IPS-20b (cell line): ENCODE data around the gene ATXN3.

Experiments
- H3K27ac ChIP-seq: one replicate; pipeline ENCODE4 v1.5.1; 2013; ENCODE audit warnings: low read length
- H3K27me3 ChIP-seq: 2 replicates; pipeline ENCODE4 v1.6.1; 2013; ENCODE audit warnings: mild to moderate bottlenecking, low read length, inconsistent platforms; ENCODE audit not compliant: insufficient read depth
- H3K36me3 ChIP-seq: 2 replicates; pipeline ENCODE4 v1.6.1; 2013; ENCODE audit warnings: low read depth, mild to moderate bottlenecking, inconsistent platforms, low read length, moderate library complexity; ENCODE audit not compliant: insufficient read depth
- H3K4me1 ChIP-seq: 2 replicates; pipeline ENCODE4 v1.6.1; 2013; ENCODE audit warnings: mild to moderate bottlenecking, control low read depth, inconsistent platforms, low read length, moderate library complexity; ENCODE audit not compliant: insufficient read depth
- H3K4me3 ChIP-seq: 2 replicates; pipeline ENCODE4 v1.5.1; 2013; ENCODE audit warnings: mild to moderate bottlenecking, low read length, inconsistent platforms
- H3K9ac ChIP-seq: 2 replicates; pipeline ENCODE4 v1.6.1; 2013; ENCODE audit warnings: low read depth, mild to moderate bottlenecking, inconsistent platforms, low read length, moderate library complexity
- H3K9me3 ChIP-seq: 2 replicates; pipeline ENCODE4 v1.6.1; 2013; ENCODE audit warnings: mild to moderate bottlenecking, low read depth, low read length, inconsistent platforms; ENCODE audit not compliant: insufficient read depth

Gene ATXN3

DNA sequence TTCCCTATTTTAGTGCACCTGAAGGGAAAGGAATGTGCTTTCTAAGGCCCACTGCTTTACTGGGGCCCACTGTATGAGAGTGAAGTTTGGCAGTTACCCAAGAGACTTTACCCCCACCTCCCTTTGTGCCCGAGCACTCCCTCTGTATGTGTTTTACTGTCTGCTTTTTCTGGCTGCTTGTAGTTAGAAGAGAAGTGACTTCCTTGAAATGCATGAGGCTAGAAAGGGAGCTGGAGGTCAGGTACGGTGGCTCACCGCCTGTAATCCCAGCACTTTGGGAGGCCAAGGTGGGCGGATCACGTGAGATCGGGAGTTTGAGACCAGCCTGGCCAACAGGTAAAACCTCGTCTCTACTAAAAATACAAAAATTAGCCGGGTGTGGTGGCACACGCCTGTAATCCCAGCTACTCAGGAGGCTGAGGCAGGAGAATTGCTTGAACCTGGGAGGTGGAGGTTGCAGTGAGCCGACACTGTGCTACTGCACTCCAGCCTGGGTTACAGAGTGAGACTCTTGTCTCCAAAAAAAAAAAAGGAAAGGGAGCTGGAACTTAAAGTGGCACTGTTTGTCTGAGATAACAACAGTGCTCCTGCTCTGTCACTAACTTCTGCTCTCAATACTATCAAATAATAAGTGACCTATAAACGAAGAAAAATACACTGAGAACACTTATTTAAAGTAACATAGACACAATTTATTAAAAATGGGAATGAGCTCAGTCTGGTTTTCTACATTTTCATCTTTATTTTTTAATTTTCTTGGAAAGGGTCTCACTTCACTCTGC lies 72.3 kb downstream of the ATXN3 start:
- Histone ChIP-seq H3K27ac (no peak overlapping the region), H3K27me3 (no peaks in the 10 kb centered on the region), H3K9me3 (no peaks in the 10 kb centered on the region), H3K4me3 (no peak overlapping the region), H3K36me3 (peaks cover 9% of the 10 kb centered on the region; the same call in 1 of the 2 replicates), H3K9ac (no peak overlapping the region), H3K4me1 (peaks cover 3% of the 10 kb centered on the region; the same call in 1 of the 2 replicates)

DNA sequence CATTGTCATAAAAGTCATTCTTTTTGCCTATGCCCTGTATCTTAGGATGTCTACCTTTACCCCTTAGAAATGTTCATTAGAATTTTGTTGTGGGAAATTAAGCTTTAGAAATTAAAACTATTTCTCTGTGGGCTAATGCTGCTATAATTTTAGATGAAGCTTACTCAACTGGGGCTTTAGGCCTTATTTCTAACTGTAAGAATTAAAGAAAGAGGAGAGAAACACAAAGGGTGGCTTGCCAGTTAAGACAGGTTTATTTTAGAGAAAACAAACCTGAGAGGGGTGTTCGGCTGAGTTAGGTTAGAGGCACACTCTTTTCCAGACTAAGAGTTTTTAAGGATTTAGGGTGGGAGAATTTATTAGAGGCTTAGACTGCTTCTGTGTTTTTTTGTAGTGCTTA lies 72.9 kb downstream of the ATXN3 start:
- Histone ChIP-seq H3K4me3 (no peak overlapping the region), H3K4me1 (peaks cover 3% of the 10 kb centered on the region; the same call in 1 of the 2 replicates), H3K9me3 (no peaks in the 10 kb centered on the region), H3K27ac (no peak overlapping the region), H3K9ac (no peak overlapping the region), H3K36me3 (peaks cover 15% of the 10 kb centered on the region; the same call in 1 of the 2 replicates), H3K27me3 (no peaks in the 10 kb centered on the region)

DNA sequence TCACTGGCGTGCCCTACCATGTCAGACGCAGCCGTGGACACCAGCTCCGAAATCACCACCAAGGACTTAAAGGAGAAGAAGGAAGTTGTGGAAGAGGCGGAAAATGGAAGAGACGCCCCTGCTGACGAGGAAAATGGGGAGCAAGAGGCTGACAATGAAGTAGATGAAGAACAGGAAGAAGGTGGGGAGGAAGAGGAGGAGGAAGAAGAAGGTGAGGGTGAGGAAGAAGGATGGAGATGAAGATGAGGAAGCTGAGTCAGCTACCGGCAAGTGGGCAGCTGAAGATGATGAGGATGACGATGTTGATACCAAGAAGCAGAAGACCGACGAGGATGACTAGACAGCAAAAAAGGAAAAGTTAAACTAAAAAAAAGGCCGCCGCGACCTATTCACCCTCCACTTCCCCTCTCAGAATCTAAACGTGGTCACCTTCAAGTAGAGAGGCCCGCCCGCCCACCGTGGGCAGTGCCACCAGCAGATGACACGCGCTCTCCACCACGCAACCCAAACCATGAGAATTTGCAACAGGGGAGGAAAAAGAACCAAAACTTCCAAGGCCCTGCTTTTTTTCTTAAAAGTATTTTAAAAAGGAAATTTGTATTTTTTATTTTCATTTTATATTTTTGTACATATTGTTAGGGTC lies 79.7 kb downstream of the ATXN3 start:
- Histone ChIP-seq H3K36me3 (peaks cover 37% of the 10 kb centered on the region), H3K27ac (no peak overlapping the region), H3K4me1 (no peaks in the 10 kb centered on the region), H3K27me3 (no peaks in the 10 kb centered on the region), H3K9me3 (no peaks in the 10 kb centered on the region), H3K4me3 (no peak overlapping the region), H3K9ac (no peak overlapping the region)

DNA sequence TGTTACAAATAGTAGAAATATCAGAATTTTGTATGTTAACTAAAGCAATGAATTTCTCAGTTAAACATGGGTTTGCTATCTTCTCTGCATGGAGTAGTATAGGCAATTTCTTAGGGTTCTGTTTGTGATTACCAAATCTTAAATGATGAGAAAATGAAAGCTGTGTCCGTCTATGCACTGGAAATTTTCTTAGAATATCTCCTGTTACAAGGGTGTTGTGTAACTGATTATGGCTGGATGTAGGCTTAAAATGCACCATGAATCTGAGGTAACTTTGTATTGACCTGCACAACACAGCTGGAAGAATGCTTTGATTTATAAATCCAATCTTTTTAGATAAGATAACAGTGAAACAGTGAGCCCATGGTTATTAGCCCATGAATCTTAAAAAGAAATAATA lies 84.3 kb downstream of the ATXN3 start:
- Histone ChIP-seq H3K9ac (no peak overlapping the region), H3K4me1 (no peaks in the 10 kb centered on the region), H3K4me3 (no peak overlapping the region), H3K27me3 (no peaks in the 10 kb centered on the region), H3K27ac (no peak overlapping the region), H3K36me3 (peaks cover 34% of the 10 kb centered on the region), H3K9me3 (no peaks in the 10 kb centered on the region)

DNA sequence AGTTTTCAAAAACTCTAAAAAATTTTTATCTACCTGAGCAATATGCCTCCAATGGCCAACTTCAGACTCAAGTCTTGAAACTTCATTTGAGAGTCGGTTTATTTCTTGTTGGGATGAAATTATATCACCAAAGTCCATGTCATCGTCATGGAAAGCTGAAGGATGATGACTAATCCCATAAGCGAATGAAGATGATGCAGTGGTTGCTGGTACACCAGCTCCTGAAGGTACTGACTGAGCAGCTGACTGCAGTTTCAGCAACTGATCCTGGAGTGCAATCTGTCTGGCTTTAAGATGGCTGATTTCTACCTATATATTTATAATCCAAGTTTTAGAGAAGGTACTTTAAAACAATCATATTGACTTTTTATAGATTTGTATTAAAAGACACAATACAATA lies 84.9 kb downstream of the ATXN3 start:
- H3K36me3 ChIP-seq: peaks cover 37% of the 10 kb centered on the region
- H3K27ac ChIP-seq: no peak overlapping the region
- H3K4me1 ChIP-seq: no peaks in the 10 kb centered on the region
- H3K4me3 ChIP-seq: no peak overlapping the region
- no peak overlapping the region for H3K9ac ChIP-seq
- no peaks in the 10 kb centered on the region for H3K27me3 ChIP-seq
- no peaks in the 10 kb centered on the region for H3K9me3 ChIP-seq

DNA sequence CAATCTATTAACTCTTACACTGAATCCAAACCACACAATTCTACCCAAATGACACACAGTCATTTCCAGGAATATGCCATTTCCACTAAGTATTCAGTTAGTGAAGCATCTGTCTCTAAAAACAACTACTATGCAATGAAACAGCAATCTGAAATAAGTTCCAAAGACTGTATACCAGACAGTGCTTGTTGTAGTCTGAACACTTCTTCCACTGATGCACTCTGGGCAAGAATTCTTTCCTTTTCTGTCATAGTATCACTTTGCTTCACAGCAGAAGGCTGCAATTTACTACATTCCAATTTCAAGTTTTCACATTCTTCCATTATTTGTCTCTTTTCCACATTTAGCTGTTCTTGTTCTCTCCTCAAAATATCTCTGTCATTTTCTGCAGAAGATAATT lies 92.3 kb downstream of the ATXN3 start:
- H3K36me3 ChIP-seq: peaks cover 53% of the 10 kb centered on the region
- H3K4me1 ChIP-seq: no peaks in the 10 kb centered on the region
- H3K4me3 ChIP-seq: no peak overlapping the region
- H3K27ac ChIP-seq: no peak overlapping the region
- no peak overlapping the region for H3K9ac ChIP-seq
- no peaks in the 10 kb centered on the region for H3K27me3 ChIP-seq
- H3K9me3 ChIP-seq: no peaks in the 10 kb centered on the region

DNA sequence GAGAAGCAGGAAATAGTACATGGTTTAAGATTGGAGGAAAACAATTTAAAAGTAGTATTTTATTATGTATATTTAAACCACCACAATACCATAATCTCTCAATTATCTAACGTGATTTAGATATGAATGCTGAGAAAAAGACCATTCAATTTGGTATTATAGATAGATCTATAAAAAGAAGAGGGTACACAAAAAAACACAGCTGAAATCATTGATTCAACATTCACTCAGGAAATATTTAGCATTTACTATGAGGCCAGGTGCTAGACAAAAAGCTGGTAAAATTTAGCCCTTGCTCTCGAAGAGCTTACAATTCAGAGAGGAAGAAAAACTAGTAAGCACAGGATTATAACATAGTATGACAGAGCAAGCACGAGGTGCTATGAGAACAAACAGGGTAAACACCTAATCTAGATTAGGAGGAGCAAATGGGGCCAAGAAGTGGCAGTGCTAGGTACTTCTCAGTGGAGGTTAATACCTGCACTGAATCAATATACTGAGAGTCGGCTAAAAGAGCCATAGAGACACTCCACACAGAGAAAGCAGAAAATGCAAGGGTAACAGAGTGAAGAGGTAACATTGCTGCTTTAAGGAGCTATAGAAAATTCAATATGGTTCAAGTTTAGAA lies 94.1 kb downstream of the ATXN3 start:
- H3K9me3 ChIP-seq: no peaks in the 10 kb centered on the region
- no peak overlapping the region for H3K27ac ChIP-seq
- peaks cover 60% of the 10 kb centered on the region for H3K36me3 ChIP-seq
- no peaks in the 10 kb centered on the region for H3K4me1 ChIP-seq
- H3K27me3 ChIP-seq: no peaks in the 10 kb centered on the region
- H3K9ac ChIP-seq: no peak overlapping the region
- no peak overlapping the region for H3K4me3 ChIP-seq

DNA sequence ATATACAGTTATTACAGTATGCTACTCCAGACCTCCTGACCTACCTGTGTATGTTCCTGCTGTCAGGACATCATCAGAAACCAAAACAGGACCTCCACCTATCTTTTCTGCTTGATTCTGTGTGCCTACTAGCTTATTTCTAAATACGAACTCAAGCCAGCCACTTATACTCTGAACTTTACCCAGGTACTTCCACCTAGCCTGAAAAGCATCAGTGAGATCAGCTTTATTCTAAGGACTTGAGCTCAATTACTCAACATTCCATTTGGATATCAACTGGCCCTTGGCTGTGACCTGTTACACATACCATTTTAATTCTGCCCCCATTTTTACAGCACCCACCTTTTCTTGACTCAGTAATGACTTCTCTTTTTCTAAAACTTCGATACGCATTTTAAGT lies 95.7 kb downstream of the ATXN3 start:
- Histone ChIP-seq H3K9ac (no peak overlapping the region), H3K4me3 (no peak overlapping the region), H3K36me3 (peaks cover 60% of the 10 kb centered on the region), H3K27ac (no peak overlapping the region), H3K4me1 (no peaks in the 10 kb centered on the region), H3K9me3 (no peaks in the 10 kb centered on the region), H3K27me3 (no peaks in the 10 kb centered on the region)

DNA sequence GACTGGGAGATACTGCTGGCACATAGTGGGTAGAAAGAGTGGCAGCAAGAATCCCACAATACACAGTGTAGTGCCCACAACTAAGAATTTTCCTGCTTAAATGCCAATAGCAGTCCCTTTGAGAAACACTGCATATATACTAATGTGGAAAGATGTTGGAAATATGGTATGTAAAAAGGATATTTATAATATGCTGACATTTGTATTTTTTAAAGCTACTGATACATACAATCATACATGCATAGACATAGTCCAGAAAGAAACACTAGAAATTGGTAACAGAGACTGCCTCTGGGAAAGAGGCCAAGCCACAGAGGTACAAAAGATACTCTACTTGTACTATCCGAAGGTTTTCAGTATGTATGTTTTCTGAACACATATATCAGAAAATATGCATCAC lies 96.8 kb downstream of the ATXN3 start:
- Histone ChIP-seq H3K9me3 (no peaks in the 10 kb centered on the region), H3K27ac (no peak overlapping the region), H3K27me3 (no peaks in the 10 kb centered on the region), H3K36me3 (peaks cover 65% of the 10 kb centered on the region), H3K9ac (no peak overlapping the region), H3K4me1 (no peaks in the 10 kb centered on the region), H3K4me3 (no peak overlapping the region)
